GM21528 (cell line): Measurements from ENCODE around the gene DIP2A.
"Not testable (repeated sequence)": the region's sequence is repeated elsewhere in the genome, so short reads cannot be mapped to it uniquely, and the experiment has no call there.

Experiments used
- ATAC-seq: cut with Tn5 transposase; IDR thresholded peaks from one replicate; pipeline ENCODE4 v1.9.1; 2021; ENCODE audit warnings: mild to moderate bottlenecking, moderate library complexity; ENCODE audit not compliant: unreplicated experiment, low FRiP score

The DIP2A gene

GRCh38 chr21:46553993-46554392 is 95.3 kb downstream of the DIP2A start:
- no peak for ATAC-seq

- no peak for ATAC-seq
Measured at GRCh38 chr21:46554431-46555224, 95.9 kb downstream of the DIP2A start.

GRCh38 chr21:46555225-46555617 is 96.5 kb downstream of the DIP2A start:
- no peak for ATAC-seq

GRCh38 chr21:46555678-46556077 is 97.0 kb downstream of the DIP2A start:
- no peak for ATAC-seq

- no peak for ATAC-seq
Measured at GRCh38 chr21:46556802-46557201, 98.1 kb downstream of the DIP2A start.

- ATAC-seq = no peak
Measured at GRCh38 chr21:46557469-46557868, 98.8 kb downstream of the DIP2A start.

- no peak for ATAC-seq
Measured at GRCh38 chr21:46557919-46558392, 99.3 kb downstream of the DIP2A start.

- no peak for ATAC-seq
Measured at GRCh38 chr21:46559291-46559983, 100.7 kb downstream of the DIP2A start.

GRCh38 chr21:46560568-46561444 is 102.1 kb downstream of the DIP2A start:
- ATAC-seq = no peak

- no peak for ATAC-seq
Measured at GRCh38 chr21:46561445-46562090, 102.9 kb downstream of the DIP2A start.

- ATAC-seq = no peak
Measured at GRCh38 chr21:46562472-46562871, 103.8 kb downstream of the DIP2A start.

GRCh38 chr21:46562964-46563607 is 104.4 kb downstream of the DIP2A start:
- no peak for ATAC-seq

GRCh38 chr21:46564391-46564790 is 105.7 kb downstream of the DIP2A start:
- no peak for ATAC-seq

GRCh38 chr21:46567348-46567747 is 108.7 kb downstream of the DIP2A start:
- ATAC-seq = no peak

- ATAC-seq = no peak
Measured at GRCh38 chr21:46568562-46568961, 109.9 kb downstream of the DIP2A start.

- ATAC-seq = no peak
Measured at GRCh38 chr21:46569081-46569480, 110.4 kb downstream of the DIP2A start.

- ATAC-seq = no peak
Measured at GRCh38 chr21:46570119-46570518, 111.4 kb downstream of the DIP2A start.

- no peak for ATAC-seq
Measured at GRCh38 chr21:46570631-46571030, 111.9 kb downstream of the DIP2A start.

GRCh38 chr21:46572850-46573249 is 114.2 kb downstream of the DIP2A start:
- no peak for ATAC-seq

- ATAC-seq = not testable (repeated sequence)
Measured at GRCh38 chr21:46577786-46578185, 119.1 kb downstream of the DIP2A start.
